HFF-Myc (cell line): ENCODE data around the gene FOXS1.

Experiments
- DNase-seq: peaks from one replicate; pipeline ENCODE4 v3.0.0-alpha.2; 2011; ENCODE audit warnings: low read depth; ENCODE audit errors: extremely low read depth
- H3K4me3 ChIP-seq: replicated peaks from 2 replicates; pipeline ENCODE4 v1.5.1; 2011; ENCODE audit warnings: low read depth, mild to moderate bottlenecking, control low read depth, low read length
- CTCF ChIP-seq: IDR thresholded peaks from 2 replicates; pipeline ENCODE4 v1.5.1; 2012; ENCODE audit warnings: mild to moderate bottlenecking, low read depth, low read length, control low read depth; ENCODE audit errors: missing control alignments

FOXS1 gene

GRCh38 chr20:31868853-31869672 lies 23.7 kb upstream of the FOXS1 start:
- TF ChIP-seq CTCF = no peak
- H3K4me3 ChIP-seq = no peak overlapping the region
- no peak for DNase-seq

- no peak overlapping the region for H3K4me3 ChIP-seq
- no peak for DNase-seq
- TF ChIP-seq CTCF = no peak
Observed at GRCh38 chr20:31866221-31866620, 20.8 kb upstream of the FOXS1 start.

DNA sequence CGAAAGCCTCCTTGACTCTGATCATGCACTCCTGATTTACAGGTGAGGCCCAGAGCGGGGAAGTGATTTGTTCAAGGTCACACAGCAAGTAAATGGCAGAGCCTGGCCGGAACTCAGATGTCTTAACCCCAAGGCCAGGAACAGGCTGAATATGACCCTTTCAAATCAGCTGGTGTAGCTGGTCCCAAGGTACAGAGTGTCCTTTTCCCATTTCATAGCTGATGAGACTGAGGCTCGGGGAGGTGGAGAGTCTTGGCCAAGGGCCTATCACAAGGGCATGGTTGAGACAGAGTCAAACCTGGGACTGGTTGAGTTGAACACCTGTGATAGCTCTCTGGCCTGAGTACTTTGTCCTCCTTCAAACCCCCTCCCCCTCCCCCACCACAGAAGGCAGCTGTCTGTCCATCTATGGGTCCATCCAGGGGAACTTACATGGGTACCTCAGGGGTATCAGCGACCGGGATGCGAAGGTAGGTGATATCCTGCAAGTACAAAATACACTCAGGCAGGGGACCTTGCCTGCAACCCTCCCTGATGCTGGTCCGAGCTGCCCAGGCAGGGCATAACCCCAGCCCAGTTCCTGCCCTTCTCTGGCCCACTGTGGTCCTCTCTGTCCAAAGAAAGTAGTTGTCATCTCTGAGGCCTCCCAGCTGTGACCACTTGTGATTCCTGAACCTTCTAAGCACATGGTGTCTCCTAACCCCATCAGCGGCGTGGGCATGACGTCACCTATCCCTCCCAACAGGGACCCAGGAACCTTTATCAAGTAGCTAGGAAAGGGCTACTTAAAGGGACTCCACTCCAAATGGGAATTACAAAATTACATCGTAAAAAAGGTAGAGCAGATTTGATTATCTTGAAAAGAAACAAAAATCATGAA lies 19.4 kb upstream of the FOXS1 start:
- no peak for DNase-seq
- no peak overlapping the region for H3K4me3 ChIP-seq
- TF ChIP-seq CTCF = no peak

- no peak for DNase-seq
- H3K4me3 ChIP-seq = no peak overlapping the region
- TF ChIP-seq CTCF = no peak
Observed at GRCh38 chr20:31863296-31864085, 18.1 kb upstream of the FOXS1 start.

- TF ChIP-seq CTCF = no peak
- DNase-seq = no peak
- H3K4me3 ChIP-seq = no peak overlapping the region
Observed at GRCh38 chr20:31862506-31862905, 17.1 kb upstream of the FOXS1 start.

DNA sequence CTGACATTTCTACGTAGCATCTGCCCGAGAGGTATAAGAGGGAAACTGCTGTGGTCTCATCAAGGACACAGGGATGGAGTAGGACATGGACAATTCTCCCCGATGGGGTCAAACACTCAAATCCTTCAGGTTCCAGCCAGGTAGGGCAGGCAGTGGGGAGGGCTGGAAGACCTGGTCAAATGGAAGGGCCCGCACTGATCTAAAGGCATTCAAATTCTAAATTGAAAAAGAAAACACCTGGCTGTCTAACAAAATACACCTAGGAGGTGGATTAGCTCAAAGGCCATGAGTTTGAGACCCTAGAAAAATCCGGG lies 16.7 kb upstream of the FOXS1 start:
- TF ChIP-seq CTCF = no peak
- no peak for DNase-seq
- H3K4me3 ChIP-seq = no peak overlapping the region
